Stimulated activated effector memory CD8-positive, alpha-beta T cell treated with anti-CD3 and anti-CD28 coated beads, Interleukin-12 subunit alpha, Interleukin-12 subunit beta, amount 100 ng/mL, for 72 hours (primary cell): ENCODE measurements around the gene MAPK1.
"Not testable (repeated sequence)": the region's sequence is repeated elsewhere in the genome, so short reads cannot be mapped to it uniquely, and the experiment has no call there.

Source experiments
- ATAC-seq: fragments of 150-1000 bp; cut with Tn5 transposase; 2 replicates; pipeline ENCODE4 v1.10.0; 2021
- DNase-seq, 2 donors: peaks; one replicate each; pipeline ENCODE4 v3.0.0; 2021 to 2022; ENCODE audit warnings: low spot score in 2 of 2
- H3K27ac Mint-ChIP-seq: one replicate; pipeline ENCODE4 v1.8.0; 2022; ENCODE audit warnings: mild to moderate bottlenecking, mixed read lengths
- H3K36me3 Mint-ChIP-seq: one replicate; pipeline ENCODE4 v1.8.0; 2022; ENCODE audit warnings: mild to moderate bottlenecking, mixed read lengths
- H3K4me1 Mint-ChIP-seq: one replicate; pipeline ENCODE4 v1.8.0; 2022; ENCODE audit warnings: mixed read lengths
- H3K4me3 Mint-ChIP-seq: one replicate; pipeline ENCODE4 v1.8.0; 2022; ENCODE audit warnings: mild to moderate bottlenecking, mixed read lengths
- H3K9me3 Mint-ChIP-seq: one replicate; pipeline ENCODE4 v1.8.0; 2022; ENCODE audit warnings: mixed read lengths

The MAPK1 gene

GRCh38 chr22:21862386-21863245 lies 4.8 kb downstream of the MAPK1 start:
- DNase-seq (no peak), ATAC-seq (no peak)
- H3K4me1 Mint-ChIP-seq, result peaks cover 64% of the 10 kb centered on the region
- peaks cover 9% of the 10 kb centered on the region for H3K36me3 Mint-ChIP-seq
- H3K9me3 Mint-ChIP-seq, result no peaks in the 10 kb centered on the region
- no peak overlapping the region for H3K4me3 Mint-ChIP-seq
- H3K27ac Mint-ChIP-seq, result no peak overlapping the region

- Mint-ChIP-seq H3K27ac (no peak overlapping the region), H3K36me3 (peaks cover 6% of the 10 kb centered on the region), H3K4me1 (peaks cover 72% of the 10 kb centered on the region), H3K9me3 (no peaks in the 10 kb centered on the region), H3K4me3 (no peak overlapping the region)
- DNase-seq (no peak), ATAC-seq (no peak)
Measured at GRCh38 chr22:21861851-21862250, 5.6 kb downstream of the MAPK1 start.

GRCh38 chr22:21861264-21861848 lies 6.1 kb downstream of the MAPK1 start:
- H3K27ac Mint-ChIP-seq, result no peak overlapping the region
- DNase-seq, result no peak
- H3K36me3 Mint-ChIP-seq, result peaks cover 4% of the 10 kb centered on the region
- H3K4me1 Mint-ChIP-seq, result peaks cover 77% of the 10 kb centered on the region
- no peak for ATAC-seq
- H3K4me3 Mint-ChIP-seq, result no peak overlapping the region
- no peaks in the 10 kb centered on the region for H3K9me3 Mint-ChIP-seq

- H3K9me3 Mint-ChIP-seq, result no peaks in the 10 kb centered on the region
- ATAC-seq (no peak), DNase-seq (no peak)
- no peak overlapping the region for H3K4me3 Mint-ChIP-seq
- H3K27ac Mint-ChIP-seq, result peak overlapping the region; percentile 63
- peaks cover 85% of the 10 kb centered on the region for H3K4me1 Mint-ChIP-seq
- peaks cover 6% of the 10 kb centered on the region for H3K36me3 Mint-ChIP-seq
Measured at GRCh38 chr22:21860491-21861039, 6.9 kb downstream of the MAPK1 start.

- no peak overlapping the region for H3K27ac Mint-ChIP-seq
- ATAC-seq, result peak; percentile 34
- peaks cover 11% of the 10 kb centered on the region for H3K36me3 Mint-ChIP-seq
Measured at GRCh38 chr22:21858025-21858764, 9.2 kb downstream of the MAPK1 start.

GRCh38 chr22:21857481-21857914 lies 9.9 kb downstream of the MAPK1 start:
- H3K27ac Mint-ChIP-seq, result no peak overlapping the region
- no peaks in the 10 kb centered on the region for H3K9me3 Mint-ChIP-seq
- H3K4me3 Mint-ChIP-seq, result peak overlapping the region; percentile 42
- peaks cover 12% of the 10 kb centered on the region for H3K36me3 Mint-ChIP-seq
- peak; percentile 93 for ATAC-seq
- H3K4me1 Mint-ChIP-seq, result peaks cover 76% of the 10 kb centered on the region
- DNase-seq, result no peak

More at GRCh38 chr22:21858025-21858764, 9.2 kb downstream of the MAPK1 start:
- DNase-seq, result no peak
- peaks cover 80% of the 10 kb centered on the region for H3K4me1 Mint-ChIP-seq
- no peaks in the 10 kb centered on the region for H3K9me3 Mint-ChIP-seq
- H3K4me3 Mint-ChIP-seq, result peak overlapping the region; percentile 42

- Mint-ChIP-seq H3K9me3 (no peaks in the 10 kb centered on the region), H3K4me1 (peaks cover 73% of the 10 kb centered on the region), H3K4me3 (peak overlapping the region; percentile 42), H3K27ac (no peak overlapping the region), H3K36me3 (peaks cover 19% of the 10 kb centered on the region)
- DNase-seq (no peak), ATAC-seq (no peak)
Measured at GRCh38 chr22:21856868-21857267, 10.6 kb downstream of the MAPK1 start.

GRCh38 chr22:21856197-21856596 lies 11.2 kb downstream of the MAPK1 start:
- Mint-ChIP-seq H3K27ac (no peak overlapping the region), H3K4me3 (no peak overlapping the region), H3K36me3 (peaks cover 20% of the 10 kb centered on the region), H3K9me3 (no peaks in the 10 kb centered on the region), H3K4me1 (peaks cover 67% of the 10 kb centered on the region)
- DNase-seq (no peak), ATAC-seq (no peak)

- Mint-ChIP-seq H3K4me3 (no peak overlapping the region), H3K4me1 (peaks cover 62% of the 10 kb centered on the region), H3K27ac (no peak overlapping the region), H3K36me3 (peaks cover 20% of the 10 kb centered on the region), H3K9me3 (no peaks in the 10 kb centered on the region)
- ATAC-seq (no peak), DNase-seq (no peak)
Measured at GRCh38 chr22:21855676-21856075, 11.8 kb downstream of the MAPK1 start.

- no peak for DNase-seq
- Mint-ChIP-seq H3K36me3 (peaks cover 14% of the 10 kb centered on the region), H3K9me3 (no peaks in the 10 kb centered on the region), H3K27ac (no peak overlapping the region), H3K4me1 (peaks cover 56% of the 10 kb centered on the region), H3K4me3 (no peak overlapping the region)
- no peak for ATAC-seq
Measured at GRCh38 chr22:21850660-21851059, 16.8 kb downstream of the MAPK1 start.

GRCh38 chr22:21849489-21849888 lies 18.0 kb downstream of the MAPK1 start:
- ATAC-seq (no peak), DNase-seq (no peak)
- Mint-ChIP-seq H3K9me3 (no peaks in the 10 kb centered on the region), H3K4me3 (no peak overlapping the region), H3K4me1 (peaks cover 55% of the 10 kb centered on the region), H3K27ac (no peak overlapping the region), H3K36me3 (peaks cover 14% of the 10 kb centered on the region)

GRCh38 chr22:21848057-21848456 lies 19.4 kb downstream of the MAPK1 start:
- ATAC-seq, H3K36me3 Mint-ChIP-seq, DNase-seq, H3K9me3 Mint-ChIP-seq, H3K27ac Mint-ChIP-seq, H3K4me3 Mint-ChIP-seq: not testable (repeated sequence)
- peaks cover 57% of the 10 kb centered on the region for H3K4me1 Mint-ChIP-seq

GRCh38 chr22:21845558-21846453 lies 21.6 kb downstream of the MAPK1 start:
- Mint-ChIP-seq H3K4me1 (peaks cover 57% of the 10 kb centered on the region), H3K4me3 (no peak overlapping the region), H3K9me3 (no peaks in the 10 kb centered on the region), H3K27ac (peak overlapping the region; percentile 76), H3K36me3 (no peaks in the 10 kb centered on the region)
- ATAC-seq (peak; percentile 40), DNase-seq (no peak)

GRCh38 chr22:21842946-21843345 lies 24.5 kb downstream of the MAPK1 start:
- Mint-ChIP-seq H3K36me3 (no peaks in the 10 kb centered on the region), H3K9me3 (no peaks in the 10 kb centered on the region), H3K27ac (peak overlapping the region; percentile 10), H3K4me1 (peaks cover 52% of the 10 kb centered on the region), H3K4me3 (no peak overlapping the region)
- no peak for DNase-seq
- no peak for ATAC-seq
